MM.1S (cell line): Measurements from ENCODE around the gene MPPED1.

Source experiments
- CTCF ChIP-seq: fragments of 300-600 bp; sonication (generic); IDR thresholded peaks from 2 replicates; pipeline ENCODE4 v1.5.1; 2016; ENCODE audit warnings: antibody characterized with exemption, low read length, mixed read lengths
- EZH2 ChIP-seq: fragments of 300-600 bp; sonication (generic); optimal IDR thresholded peaks from 2 replicates; pipeline ENCODE3; 2017; ENCODE audit warnings: low read depth, mild to moderate bottlenecking, antibody characterized with exemption, low read length, mixed read lengths
- EZH2phosphoT487 ChIP-seq: fragments of 300-600 bp; sonication (generic); IDR thresholded peaks from 2 replicates; pipeline ENCODE4 v1.6.1; 2018; ENCODE audit warnings: antibody characterized with exemption, low read length

- TF ChIP-seq CTCF (no peak), EZH2 (no peak), EZH2phosphoT487 (no peak)
Measured at GRCh38 chr22:43478621-43479300, 66.9 kb downstream of the MPPED1 start.
